Left lung (tissue), 10 donors: ENCODE results near the gene FOXK2. TPM values are rescaled to one million over a fixed set of nuclear protein-coding genes. Genes with fewer than 3 reads are reported as not detected.
"Not testable (repeated sequence)": the region's sequence is repeated elsewhere in the genome, so short reads cannot be mapped to it uniquely, and the experiment has no call there.

Source experiments
- ATAC-seq: fragments of 200-7000 bp; cut with Tn5 transposase; one replicate; pipeline ENCODE4 v1.9.1; 2020; ENCODE audit warnings: moderate library complexity
- DNase-seq, 4 donors: peaks; one replicate each; pipeline ENCODE4 v3.0.0-alpha.2; 2013 to 2020
- H3K27ac ChIP-seq, 2 donors: fragments of 200-600 bp; sonication (generic) in 1 of 2; one replicate each; pipeline versions ENCODE4 v1.5.0 to v1.8.0; 2020 to 2021
- H3K27me3 ChIP-seq, 2 donors: fragments of 200-600 bp; sonication (generic) in 1 of 2; one replicate each; pipeline versions ENCODE4 v1.5.0 to v1.8.0; 2020 to 2021
- H3K36me3 ChIP-seq, 2 donors: fragments of 200-600 bp; sonication (generic) in 1 of 2; one replicate each; pipeline versions ENCODE4 v1.5.0 to v1.8.0; 2020 to 2021
- H3K4me1 ChIP-seq, 2 donors: fragments of 200-600 bp; one replicate each; pipeline ENCODE4 v1.8.0; 2021
- H3K4me3 ChIP-seq, 2 donors: fragments of 200-600 bp; sonication (generic) in 1 of 2; one replicate each; pipeline versions ENCODE4 v1.5.0 to v1.8.0; 2020 to 2021; ENCODE audit warnings: mild to moderate bottlenecking in 1 of 2
- H3K9me3 ChIP-seq, 2 donors: fragments of 200-600 bp; sonication (generic) in 1 of 2; one replicate each; pipeline versions ENCODE4 v1.5.0 to v1.8.0; 2020 to 2021
- CTCF ChIP-seq, 2 donors: fragments of 200-600 bp; sonication (generic) in 1 of 2; IDR thresholded peaks; one replicate each; pipeline versions ENCODE4 v1.5.0 to v1.8.0; 2021; ENCODE audit warnings: antibody characterized with exemption in 2 of 2
- intact Hi-C, 2 donors: fragments of 100-400 bp; cut with DNase I; formaldehyde crosslinking; loops; one replicate each; pipeline versions ENCODE4 v1.11.2 to v1.14.2; 2022
- polyA plus RNA-seq, 6 donors: library from polyadenylated mRNA; unstranded; fragments of 120-200 nt; gene quantifications; one replicate each; pipeline ENCODE4 v1.2.1, GENCODE V29; 2013; ENCODE audit not compliant: insufficient read length in 6 of 6
- total RNA-seq, 2 donors: library from RNA; stranded (reverse); fragmentation: NEBNext Ultra II Directional; extraction: Animal tissue kit (Norgen Biotek cat#: 25700); gene quantifications; one replicate each; pipeline ENCODE4 v1.2.1, GENCODE V29; 2021
- donor health status: DM: no; HTN: yes; CAD: no.
- donor health status: DM: no; HTN: no; CAD: no.

Gene FOXK2
- total and polyA plus RNA-seq, 8 donors, result 31.2 to 57.0 (median 38.1) TPM

DNA sequence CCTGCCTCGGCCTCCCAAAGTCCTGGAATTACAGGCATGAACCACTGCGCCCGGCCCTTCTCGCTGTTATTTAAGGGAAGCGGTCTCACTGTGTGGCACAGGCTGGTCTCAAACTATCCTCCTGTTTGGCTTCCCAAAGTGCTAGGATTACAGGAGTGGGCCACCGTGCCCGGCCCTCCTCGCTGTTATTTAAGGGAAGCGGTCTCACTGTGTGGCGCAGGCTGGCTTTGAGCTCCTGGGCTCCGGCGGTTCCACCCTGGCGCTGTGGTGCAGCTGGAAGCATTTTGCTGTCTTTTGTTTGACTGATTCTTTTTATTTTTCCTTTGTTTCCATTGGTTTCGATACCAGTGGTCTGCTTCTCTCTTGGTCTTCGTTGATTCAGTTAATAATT, 40.7 kb downstream of the FOXK2 start:
- no peak for TF ChIP-seq CTCF (IDR thresholded peaks at IDR 0.05)
- H3K4me1 ChIP-seq, result peaks cover 0 to 21% of the 10 kb centered on the region in 2 donors
- H3K9me3 ChIP-seq, result no peaks in the 10 kb centered on the region
- DNase-seq, result no peak
- H3K27me3 ChIP-seq, result no peaks in the 10 kb centered on the region
- ATAC-seq, result no peak
- peaks cover 0 to 13% of the 10 kb centered on the region in 2 donors for H3K36me3 ChIP-seq
- H3K4me3 ChIP-seq, result no peak overlapping the region
- intact Hi-C loops, result no loop called here
- H3K27ac ChIP-seq, result no peak overlapping the region

GRCh38 chr17:82560802-82561428, 41.4 kb downstream of the FOXK2 start:
- DNase-seq (no peak), ATAC-seq (no peak)
- Histone ChIP-seq H3K9me3 (no peaks in the 10 kb centered on the region), H3K36me3 (peaks cover 0 to 18% of the 10 kb centered on the region in 2 donors), H3K27me3 (no peaks in the 10 kb centered on the region), H3K27ac (no peak overlapping the region), H3K4me3 (no peak overlapping the region), H3K4me1 (peaks cover 0 to 19% of the 10 kb centered on the region in 2 donors)
- intact Hi-C loops, result no loop called here
- no peak for TF ChIP-seq CTCF (IDR thresholded peaks at IDR 0.05)

DNA sequence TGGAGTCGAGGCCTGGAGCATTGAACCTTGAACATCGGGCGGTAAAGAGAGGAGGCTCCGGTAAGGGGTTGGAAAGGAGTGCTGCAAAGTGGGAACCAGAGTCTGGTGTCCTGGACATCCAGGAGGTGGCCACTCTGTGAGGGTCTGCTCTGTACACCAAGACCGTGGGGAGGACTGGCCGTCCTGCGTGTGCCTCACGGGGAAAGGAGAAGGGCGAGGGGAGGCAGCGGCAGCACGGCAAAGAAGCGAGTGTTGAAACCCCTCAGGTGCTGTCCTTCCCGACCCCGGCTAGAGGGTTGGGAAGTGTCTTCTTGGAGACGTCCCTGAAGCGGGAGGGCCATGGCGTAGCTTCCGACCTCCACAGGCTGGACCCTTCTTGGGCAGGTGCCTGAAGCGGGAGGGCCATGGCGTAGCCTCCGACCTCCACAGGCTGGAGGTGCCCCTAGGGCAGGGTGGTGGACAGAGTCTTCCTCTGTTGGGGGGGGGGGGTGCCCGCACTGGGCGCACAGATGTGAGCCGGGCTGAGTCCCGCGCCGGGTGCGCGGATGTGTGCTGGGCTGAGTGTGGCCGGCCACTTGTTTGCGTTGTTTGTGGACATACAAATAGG, 42.0 kb downstream of the FOXK2 start:
- Histone ChIP-seq H3K36me3 (peaks cover 0 to 24% of the 10 kb centered on the region in 2 donors), H3K27ac (no peak overlapping the region), H3K4me3 (no peak overlapping the region), H3K4me1 (peaks cover 0 to 19% of the 10 kb centered on the region in 2 donors), H3K27me3 (no peaks in the 10 kb centered on the region), H3K9me3 (no peaks in the 10 kb centered on the region)
- intact Hi-C loops, result no loop called here
- no peak for DNase-seq
- TF ChIP-seq CTCF (IDR thresholded peaks at IDR 0.05), result no peak
- ATAC-seq, result no peak

DNA sequence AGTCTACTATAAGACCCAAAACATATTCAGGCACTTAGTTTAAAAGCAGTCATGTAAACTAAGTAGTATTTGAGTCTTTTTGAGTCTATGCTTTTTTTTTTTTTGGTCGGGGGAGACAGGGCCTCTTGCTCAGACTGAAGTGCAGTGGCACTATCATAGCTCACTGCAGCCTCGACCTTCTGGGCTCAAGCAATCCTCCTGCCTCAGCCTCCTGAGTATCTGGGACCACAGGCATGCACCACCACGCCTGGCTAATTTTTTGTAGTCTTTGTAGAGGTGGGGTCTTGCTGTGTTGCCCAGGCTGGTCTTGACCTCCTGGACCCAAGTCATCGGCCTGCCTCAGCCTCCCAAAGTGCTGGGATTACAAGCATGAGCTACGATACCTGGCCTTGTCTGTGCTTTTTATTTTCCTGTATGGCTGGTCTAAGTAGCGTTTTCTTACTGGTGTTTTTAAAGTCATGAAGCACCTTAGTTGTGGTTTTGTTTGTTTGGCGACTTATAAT, 43.2 kb downstream of the FOXK2 start:
- intact Hi-C loops, H3K27ac ChIP-seq, DNase-seq, H3K4me3 ChIP-seq, H3K9me3 ChIP-seq, H3K27me3 ChIP-seq, ATAC-seq: not testable (repeated sequence)
- peaks cover 0 to 19% of the 10 kb centered on the region in 2 donors for H3K4me1 ChIP-seq
- H3K36me3 ChIP-seq, result peaks cover 0 to 36% of the 10 kb centered on the region in 2 donors

GRCh38 chr17:82563318-82563717, 43.8 kb downstream of the FOXK2 start:
- H3K27me3 ChIP-seq, result no peaks in the 10 kb centered on the region
- no peak overlapping the region for H3K27ac ChIP-seq
- intact Hi-C loops, result no loop called here
- peaks cover 5 to 24% of the 10 kb centered on the region in 2 donors for H3K4me1 ChIP-seq
- H3K36me3 ChIP-seq, result peaks cover 0 to 41% of the 10 kb centered on the region in 2 donors
- TF ChIP-seq CTCF (IDR thresholded peaks at IDR 0.05), result no peak
- no peaks in the 10 kb centered on the region for H3K9me3 ChIP-seq
- ATAC-seq, result no peak
- H3K4me3 ChIP-seq, result no peak overlapping the region
- no peak for DNase-seq

- ATAC-seq, H3K4me3 ChIP-seq, H3K27ac ChIP-seq, H3K27me3 ChIP-seq, DNase-seq, H3K9me3 ChIP-seq, intact Hi-C loops: not testable (repeated sequence)
- Histone ChIP-seq H3K4me1 (peaks cover 7 to 28% of the 10 kb centered on the region in 2 donors), H3K36me3 (peaks cover 0 to 46% of the 10 kb centered on the region in 2 donors)
Observed at GRCh38 chr17:82563745-82564144, 44.2 kb downstream of the FOXK2 start.
